IMR-90 (cell line): ENCODE results near the gene MSH3. TPM values are rescaled to one million over a fixed set of nuclear protein-coding genes. Genes with fewer than 3 reads are reported as not detected.

Experiments
- ATAC-seq: fragments of 200-7000 bp; cut with Tn5 transposase; 2 replicates; pipeline ENCODE4 v1.9.1; 2020; ENCODE audit warnings: low read depth, mild to moderate bottlenecking, moderate library complexity
- BruUV-seq: library from RNA; stranded (reverse); fragments of 400-500 nt; replicated peaks from 2 replicates; lab custom pipeline; 2021; lab: Mats Ljungman, UMichigan
- CTCF ChIA-PET: fragments of 300-600 bp; formaldehyde crosslinking; extraction: SDS; loops from one replicate; lab custom pipeline; 2021; ENCODE audit warnings: antibody characterized with exemption; lab: Yijun Ruan, JAX
- POLR2A ChIA-PET: fragments of 300-600 bp; sonication (Branson Sonifier 250); formaldehyde crosslinking; loops from one replicate; lab custom pipeline; 2022; ENCODE audit warnings: antibody characterized with exemption; ENCODE audit not compliant: unreplicated experiment; lab: Charles Lee
- DNase-seq: peaks from one replicate; pipeline ENCODE4 v3.0.0; 2013
- H2AFZ ChIP-seq: replicated peaks from 2 replicates; pipeline ENCODE3; 2013; ENCODE audit warnings: low read length, mild to moderate bottlenecking; ENCODE audit not compliant: poor library complexity
- H2AK5ac ChIP-seq: 2 replicates; pipeline ENCODE4 v1.6.1; 2013; ENCODE audit warnings: low read depth, low read length, inconsistent platforms
- H2AK9ac ChIP-seq: replicated peaks from 2 replicates; pipeline ENCODE3; 2013; ENCODE audit warnings: mild to moderate bottlenecking, low read depth, low read length, moderate library complexity; ENCODE audit not compliant: poor library complexity
- H2BK120ac ChIP-seq: 2 replicates; pipeline ENCODE4 v1.6.1; 2013; ENCODE audit warnings: low read depth, low read length, inconsistent platforms
- H2BK15ac ChIP-seq: 3 replicates; pipeline ENCODE4 v1.6.1; 2013; ENCODE audit warnings: low read depth, low read length, inconsistent platforms
- H2BK20ac ChIP-seq: 2 replicates; pipeline ENCODE4 v1.6.1; 2013; ENCODE audit warnings: low read depth, mild to moderate bottlenecking, inconsistent platforms, low read length, moderate library complexity
- H2BK5ac ChIP-seq: 2 replicates; pipeline ENCODE4 v1.6.1; 2013; ENCODE audit warnings: mild to moderate bottlenecking, low read depth, low read length, inconsistent platforms; ENCODE audit not compliant: poor library complexity, severe bottlenecking
- H3K14ac ChIP-seq: replicated peaks from 2 replicates; pipeline ENCODE4 v1.6.1; 2013; ENCODE audit warnings: low read depth, low read length, inconsistent platforms
- H3K18ac ChIP-seq: 2 replicates; pipeline ENCODE4 v1.6.1; 2013; ENCODE audit warnings: low read depth, low read length, control low read depth
- H3K23ac ChIP-seq: 2 replicates; pipeline ENCODE4 v1.6.1; 2013; ENCODE audit warnings: low read depth, low read length, inconsistent platforms
- H3K27ac ChIP-seq: 2 replicates; pipeline ENCODE4 v1.5.1; 2013; ENCODE audit warnings: mild to moderate bottlenecking, control low read depth, low read length; ENCODE audit not compliant: insufficient read depth
- H3K27me3 ChIP-seq: 2 replicates; pipeline ENCODE4 v1.6.1; 2013; ENCODE audit warnings: low read length; ENCODE audit not compliant: control insufficient read depth, insufficient read depth
- H3K36me3 ChIP-seq: 2 replicates; pipeline ENCODE4 v1.6.1; 2013; ENCODE audit warnings: low read length, mixed read lengths; ENCODE audit not compliant: control insufficient read depth, insufficient read depth
- H3K4ac ChIP-seq: 2 replicates; pipeline ENCODE4 v1.6.1; 2013; ENCODE audit warnings: low read depth, low read length, inconsistent platforms
- H3K4me1 ChIP-seq: 2 replicates; pipeline ENCODE4 v1.6.1; 2013; ENCODE audit warnings: low read length, mixed read lengths; ENCODE audit not compliant: control insufficient read depth, insufficient read depth
- H3K4me2 ChIP-seq: 2 replicates; pipeline ENCODE4 v1.6.1; 2013; ENCODE audit warnings: low read depth, mild to moderate bottlenecking, control low read depth, low read length, moderate library complexity
- H3K4me3 ChIP-seq: 2 replicates; pipeline ENCODE4 v1.5.1; 2013; ENCODE audit warnings: low read depth, mild to moderate bottlenecking, control low read depth, low read length, moderate library complexity; ENCODE audit not compliant: insufficient read depth
- H3K56ac ChIP-seq: 2 replicates; pipeline ENCODE4 v1.6.1; 2013; ENCODE audit warnings: low read length, inconsistent platforms; ENCODE audit not compliant: insufficient read depth; ENCODE audit errors: extremely low read depth
- H3K79me1 ChIP-seq, 2 experiments: 2 replicates each; pipeline ENCODE4 v1.6.1; 2013; ENCODE audit warnings: low read length in 2 of 2, inconsistent platforms in 1 of 2, low read depth in 1 of 2
- H3K9ac ChIP-seq: 2 replicates; pipeline ENCODE4 v1.6.1; 2013; ENCODE audit warnings: low read depth, low read length, control low read depth
- H3K9me1 ChIP-seq: 2 replicates; pipeline ENCODE4 v1.6.1; 2013; ENCODE audit warnings: low read length, inconsistent platforms; ENCODE audit not compliant: insufficient read depth
- H3K9me3 ChIP-seq: 2 replicates; pipeline ENCODE4 v1.6.1; 2013; ENCODE audit warnings: low read length; ENCODE audit not compliant: control insufficient read depth, insufficient read depth
- H4K20me1 ChIP-seq: 2 replicates; pipeline ENCODE4 v1.6.1; 2013; ENCODE audit warnings: low read length, inconsistent platforms; ENCODE audit not compliant: insufficient read depth
- H4K5ac ChIP-seq: 2 replicates; pipeline ENCODE4 v1.6.1; 2013; ENCODE audit warnings: mild to moderate bottlenecking, low read depth, low read length, control low read depth
- H4K8ac ChIP-seq, 2 experiments: 2 replicates each; pipeline ENCODE4 v1.6.1; 2013; ENCODE audit warnings: low read depth in 2 of 2, low read length in 2 of 2, control low read depth in 1 of 2, inconsistent platforms in 1 of 2
- H4K91ac ChIP-seq: 2 replicates; pipeline ENCODE4 v1.6.1; 2013; ENCODE audit warnings: low read depth, low read length, inconsistent platforms; ENCODE audit not compliant: insufficient read depth
- BHLHE40 ChIP-seq: fragments of 150-350 bp; IDR thresholded peaks from 2 replicates; pipeline ENCODE4 v1.6.1; 2016; ENCODE audit warnings: mild to moderate bottlenecking, low read depth, low read length
- CEBPB ChIP-seq: IDR thresholded peaks from 2 replicates; pipeline ENCODE4 v1.6.1; 2012; ENCODE audit warnings: low read depth, low read length, improper control_type of control experiment
- CHD1 ChIP-seq: IDR thresholded peaks from 2 replicates; pipeline ENCODE4 v1.6.1; 2012; ENCODE audit warnings: low read depth, low read length, improper control_type of control experiment
- FOS ChIP-seq: fragments of 150-350 bp; IDR thresholded peaks from 2 replicates; pipeline ENCODE4 v1.6.1; 2016; ENCODE audit warnings: low read depth, low read length
- MAFK ChIP-seq: IDR thresholded peaks from 2 replicates; pipeline ENCODE4 v1.6.1; 2012; ENCODE audit warnings: low read depth, low read length, improper control_type of control experiment
- MAZ ChIP-seq: IDR thresholded peaks from 2 replicates; pipeline ENCODE4 v1.6.1; 2012; ENCODE audit warnings: low read depth, mild to moderate bottlenecking, low read length, improper control_type of control experiment, moderate library complexity, borderline replicate concordance
- MXI1 ChIP-seq: IDR thresholded peaks from 2 replicates; pipeline ENCODE4 v1.6.1; 2012; ENCODE audit warnings: low read depth, mild to moderate bottlenecking, low read length, moderate library complexity, borderline replicate concordance
- NFE2L2 ChIP-seq: fragments of 150-350 bp; IDR thresholded peaks from 2 replicates; pipeline ENCODE4 v1.6.1; 2016; ENCODE audit warnings: low read depth, mild to moderate bottlenecking, low read length
- POLR2A ChIP-seq: IDR thresholded peaks from 2 replicates; pipeline ENCODE4 v1.6.1; 2012; ENCODE audit warnings: mild to moderate bottlenecking, low read depth, low read length
- RAD21 ChIP-seq: IDR thresholded peaks from 2 replicates; pipeline ENCODE4 v1.6.1; 2012; ENCODE audit warnings: low read length, improper control_type of control experiment
- RCOR1 ChIP-seq: IDR thresholded peaks from 2 replicates; pipeline ENCODE4 v1.6.1; 2012; ENCODE audit warnings: mild to moderate bottlenecking, low read length, improper control_type of control experiment; ENCODE audit not compliant: insufficient replicate concordance
- RFX5 ChIP-seq: IDR thresholded peaks from 2 replicates; pipeline ENCODE4 v1.8.0; 2012; ENCODE audit warnings: low read depth, mild to moderate bottlenecking, low read length, moderate library complexity
- SMC3 ChIP-seq: fragments of 150-350 bp; IDR thresholded peaks from 2 replicates; pipeline ENCODE4 v1.6.1; 2016; ENCODE audit warnings: low read depth, mild to moderate bottlenecking, antibody characterized with exemption, low read length, moderate library complexity
- WGBS, 2 experiments: methylation state at CpG; one replicate each; pipeline versions ENCODE4 v1.1.5 to v1.1.7; 2013; ENCODE audit warnings: missing lambda C conversion rate in 2 of 2; ENCODE audit not compliant: insufficient read length in 1 of 2; ENCODE audit errors: extremely low coverage in 2 of 2; 5-methylcytosine and 5-hydroxymethylcytosine counted together
- dilution Hi-C: fragments of 300-500 bp; cut with HindIII; formaldehyde crosslinking; loops from one replicate; pipeline ENCODE4 v1.14.3; 2018; ENCODE audit warnings: low sequenced_read_pairs; ENCODE audit not compliant: unreplicated experiment
- in situ Hi-C: fragments of 300-500 bp; cut with MboI; formaldehyde crosslinking; loops from 3 replicates; pipeline ENCODE4 v1.14.3; 2019; ENCODE audit warnings: low sequenced_read_pairs, inconsistent platforms, mixed read lengths
- intact Hi-C: fragments of 100-400 bp; cut with micrococcal nuclease; formaldehyde crosslinking; loops from 2 replicates; pipeline ENCODE4 v1.10.0; 2022
- polyA plus RNA-seq, 3 experiments: library from polyadenylated mRNA; depleted of rRNA; stranded (reverse); fragments of >200 nt; gene quantifications; 2 replicates each; pipeline ENCODE4 v1.2.3, GENCODE V29; 2012; ENCODE audit warnings: low replicate concordance in 1 of 3
- total RNA-seq: library from RNA; depleted of rRNA; stranded (reverse); fragments of >200 nt; gene quantifications from 2 replicates; pipeline ENCODE4 v1.2.3, GENCODE V29; 2012
- TF ChIP-seq, protein P1 (sequence below): fragments of 150-350 bp; IDR thresholded peaks from 2 replicates; pipeline ENCODE4 v1.6.1; 2016; ENCODE audit warnings: low read depth, mild to moderate bottlenecking, low read length, moderate library complexity, borderline replicate concordance
- TF ChIP-seq, protein P2 (sequence below): fragments of 150-350 bp; IDR thresholded peaks from 2 replicates; pipeline ENCODE4 v1.6.1; 2017; ENCODE audit warnings: mild to moderate bottlenecking, antibody characterized with exemption, low read length, low read depth
- TF ChIP-seq, protein P3 (sequence below): conservative IDR thresholded peaks from 2 replicates; pipeline ENCODE4 v1.5.1; 2012; ENCODE audit warnings: mild to moderate bottlenecking, low read depth, low read length, improper control_type of control experiment

The MSH3 gene
- total and polyA plus RNA-seq, 2 of the 4 experiments (the other 2 are of a cell fraction): 4.6 to 13.3 TPM

DNA sequence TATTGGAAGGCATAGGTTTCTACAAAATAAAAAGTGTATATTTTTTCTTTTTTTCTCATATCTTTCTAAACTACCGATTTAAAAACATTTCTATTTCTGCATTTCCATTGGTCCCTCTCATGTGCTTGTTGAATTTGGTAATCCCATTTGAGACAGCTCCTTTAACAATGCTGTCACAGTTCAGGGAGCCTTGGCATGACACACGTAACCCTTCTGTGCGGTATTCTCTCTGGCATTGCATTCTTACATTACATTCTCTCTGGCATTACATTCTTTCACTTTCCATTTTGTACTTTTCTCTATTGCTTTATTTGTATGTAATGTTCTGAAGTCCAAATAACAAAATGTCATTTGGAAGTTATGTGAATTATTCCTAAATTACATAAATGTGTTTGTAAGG lies 155.0 kb downstream of the MSH3 start:
- Histone ChIP-seq H4K5ac (no peak overlapping the region), H2AFZ (no peak overlapping the region), H3K23ac (no peak overlapping the region), H3K27me3 (no peaks in the 10 kb centered on the region), H2BK15ac (no peak overlapping the region), H3K4ac (no peak overlapping the region), H3K36me3 (peaks cover 12% of the 10 kb centered on the region), H2AK9ac (no peak overlapping the region), H4K8ac (no peak overlapping the region), H3K4me2 (no peak overlapping the region), H3K18ac (no peak overlapping the region), H3K56ac (no peak overlapping the region), H2BK120ac (no peak overlapping the region), H3K27ac (no peak overlapping the region), H3K9me3 (no peaks in the 10 kb centered on the region), H3K9ac (no peak overlapping the region), H3K79me1 (no peaks in the 10 kb centered on the region; a peak in 1 of 4 replicates), H3K14ac (no peak overlapping the region), H4K20me1 (no peaks in the 10 kb centered on the region), H2AK5ac (no peak overlapping the region), H2BK20ac (no peak overlapping the region), H2BK5ac (no peak overlapping the region), H3K4me1 (no peaks in the 10 kb centered on the region), H4K91ac (no peak overlapping the region), H3K9me1 (0 out of 2 replicates have a peak, but pooled peaks cover 2% of the 10 kb centered on the region), H3K4me3 (no peak overlapping the region)
- no peak for ATAC-seq
- in situ Hi-C loops: no loop called here
- TF ChIP-seq MAFK: no peak
- TF ChIP-seq FOS: no peak
- TF ChIP-seq RCOR1: no peak
- TF ChIP-seq CHD1: no peak
- TF ChIP-seq BHLHE40: no peak
- TF ChIP-seq RAD21: no peak
- TF ChIP-seq, protein P1, sequence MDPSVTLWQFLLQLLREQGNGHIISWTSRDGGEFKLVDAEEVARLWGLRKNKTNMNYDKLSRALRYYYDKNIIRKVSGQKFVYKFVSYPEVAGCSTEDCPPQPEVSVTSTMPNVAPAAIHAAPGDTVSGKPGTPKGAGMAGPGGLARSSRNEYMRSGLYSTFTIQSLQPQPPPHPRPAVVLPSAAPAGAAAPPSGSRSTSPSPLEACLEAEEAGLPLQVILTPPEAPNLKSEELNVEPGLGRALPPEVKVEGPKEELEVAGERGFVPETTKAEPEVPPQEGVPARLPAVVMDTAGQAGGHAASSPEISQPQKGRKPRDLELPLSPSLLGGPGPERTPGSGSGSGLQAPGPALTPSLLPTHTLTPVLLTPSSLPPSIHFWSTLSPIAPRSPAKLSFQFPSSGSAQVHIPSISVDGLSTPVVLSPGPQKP: no peak
- no peak for TF ChIP-seq SMC3
- TF ChIP-seq, protein P2, sequence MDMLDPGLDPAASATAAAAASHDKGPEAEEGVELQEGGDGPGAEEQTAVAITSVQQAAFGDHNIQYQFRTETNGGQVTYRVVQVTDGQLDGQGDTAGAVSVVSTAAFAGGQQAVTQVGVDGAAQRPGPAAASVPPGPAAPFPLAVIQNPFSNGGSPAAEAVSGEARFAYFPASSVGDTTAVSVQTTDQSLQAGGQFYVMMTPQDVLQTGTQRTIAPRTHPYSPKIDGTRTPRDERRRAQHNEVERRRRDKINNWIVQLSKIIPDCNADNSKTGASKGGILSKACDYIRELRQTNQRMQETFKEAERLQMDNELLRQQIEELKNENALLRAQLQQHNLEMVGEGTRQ: no peak
- TF ChIP-seq MAZ: no peak
- TF ChIP-seq CEBPB: no peak
- TF ChIP-seq RFX5: no peak
- TF ChIP-seq POLR2A: no peak
- TF ChIP-seq MXI1: no peak
- TF ChIP-seq NFE2L2: no peak
- TF ChIP-seq, protein P3, sequence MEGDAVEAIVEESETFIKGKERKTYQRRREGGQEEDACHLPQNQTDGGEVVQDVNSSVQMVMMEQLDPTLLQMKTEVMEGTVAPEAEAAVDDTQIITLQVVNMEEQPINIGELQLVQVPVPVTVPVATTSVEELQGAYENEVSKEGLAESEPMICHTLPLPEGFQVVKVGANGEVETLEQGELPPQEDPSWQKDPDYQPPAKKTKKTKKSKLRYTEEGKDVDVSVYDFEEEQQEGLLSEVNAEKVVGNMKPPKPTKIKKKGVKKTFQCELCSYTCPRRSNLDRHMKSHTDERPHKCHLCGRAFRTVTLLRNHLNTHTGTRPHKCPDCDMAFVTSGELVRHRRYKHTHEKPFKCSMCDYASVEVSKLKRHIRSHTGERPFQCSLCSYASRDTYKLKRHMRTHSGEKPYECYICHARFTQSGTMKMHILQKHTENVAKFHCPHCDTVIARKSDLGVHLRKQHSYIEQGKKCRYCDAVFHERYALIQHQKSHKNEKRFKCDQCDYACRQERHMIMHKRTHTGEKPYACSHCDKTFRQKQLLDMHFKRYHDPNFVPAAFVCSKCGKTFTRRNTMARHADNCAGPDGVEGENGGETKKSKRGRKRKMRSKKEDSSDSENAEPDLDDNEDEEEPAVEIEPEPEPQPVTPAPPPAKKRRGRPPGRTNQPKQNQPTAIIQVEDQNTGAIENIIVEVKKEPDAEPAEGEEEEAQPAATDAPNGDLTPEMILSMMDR: no peak
- DNase-seq: no peak
- WGBS, 2 experiments: no CpG with 5 or more reads among the region's 3 CpGs
- no TSS peak for BruUV-seq
- CTCF ChIA-PET: no interaction called here
- POLR2A ChIA-PET: no interaction called here
- dilution Hi-C loops: no loop called here
- intact Hi-C loops: no loop called here
